Measurements from ENCODE around the gene ATF6.

GRCh38 chr1:161919229-161919628 lies 153.1 kb downstream of the ATF6 start:
- TF ChIP-seq EZH2 (IDR thresholded peaks at IDR 0.05) (no peak), POLR2AphosphoS5 (IDR thresholded peaks at IDR 0.05; ENCODE audit: borderline replicate concordance, low read depth, low read length) (no peak), FOXP2 (optimal IDR thresholded peaks at IDR 0.05; ENCODE audit: control extremely low read depth, extremely low read length, insufficient read depth) (no peak)
